ENCODE results near the gene WRAP53.

GRCh38 chr17:7688808-7689316, 585 bp downstream of the WRAP53 start:
- no peak for TF ChIP-seq POLR2A (IDR thresholded peaks at IDR 0.05; ENCODE audit: insufficient read depth in 1 of 2, low read depth in 2 of 2, low read length in 2 of 2)
- no peak for TF ChIP-seq ZNF639 (CRISPR knock-in tag; conservative IDR thresholded peaks at IDR 0.05)
- no peak for TF ChIP-seq FOXJ3 (CRISPR knock-in tag; IDR thresholded peaks at IDR 0.05; ENCODE audit: borderline replicate concordance)
- no peak for TF ChIP-seq CEBPB (IDR thresholded peaks at IDR 0.05; ENCODE audit: borderline replicate concordance, low read depth, low read length)
- no peak for TF ChIP-seq ZNF597 (CRISPR knock-in tag; IDR thresholded peaks at IDR 0.05)
- TF ChIP-seq FOXK1 (CRISPR knock-in tag; IDR thresholded peaks at IDR 0.05; ENCODE audit: borderline replicate concordance, low read depth), result no peak
